IPS DF 4.7 (cell line): ENCODE data around the gene LILRA1.
"Not testable (repeated sequence)": the region's sequence is repeated elsewhere in the genome, so short reads cannot be mapped to it uniquely, and the experiment has no call there.

Source experiments
- DNase-seq: peaks from one replicate; pipeline ENCODE4 v3.0.0-alpha.2; 2013; ENCODE audit warnings: low spot score; ENCODE audit errors: extremely low read depth

Gene LILRA1

DNA sequence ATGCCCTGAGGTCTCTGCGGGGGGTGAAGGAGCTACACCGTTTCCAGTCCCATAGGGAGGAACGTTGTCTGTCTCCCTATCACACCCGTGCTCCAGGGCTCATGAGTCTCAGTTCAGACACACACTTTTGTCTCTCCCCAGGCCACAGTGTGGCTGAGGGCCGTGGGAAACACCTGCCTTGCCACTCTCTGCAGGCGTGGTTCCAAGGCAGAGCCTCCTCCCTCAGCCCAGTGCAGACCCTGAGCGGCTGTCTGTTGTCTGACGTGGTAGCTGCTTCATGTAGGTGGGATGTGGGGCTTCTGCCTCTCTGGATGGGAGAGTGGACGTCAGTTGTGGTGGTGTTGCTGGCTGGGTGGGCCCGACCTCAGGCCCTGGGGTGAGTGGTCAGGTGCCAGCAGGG lies 30.8 kb downstream of the LILRA1 start:
- DNase-seq = not testable (repeated sequence)

- DNase-seq = not testable (repeated sequence)
Observed at GRCh38 chr19:54624934-54625730, 31.7 kb downstream of the LILRA1 start.

DNA sequence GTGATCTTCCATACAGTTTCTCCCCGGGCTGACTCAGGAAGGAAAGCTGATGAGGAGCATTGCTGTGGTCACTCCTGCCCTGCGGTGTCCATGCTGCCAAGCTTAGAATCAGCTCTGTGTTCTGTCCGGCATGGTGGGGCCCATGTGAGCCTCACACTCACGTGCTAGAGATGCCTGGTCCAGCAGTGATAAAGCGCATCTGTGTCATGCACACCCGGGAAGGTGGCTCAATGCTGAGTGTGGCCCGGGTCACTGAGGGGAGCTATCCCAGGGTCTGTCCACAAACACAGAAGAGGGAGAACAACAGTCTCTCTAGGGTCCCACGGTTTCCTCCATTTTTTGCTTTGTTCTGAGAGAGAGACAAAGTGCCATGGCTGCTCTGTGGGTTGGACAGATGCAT lies 33.3 kb downstream of the LILRA1 start:
- no peak for DNase-seq

DNA sequence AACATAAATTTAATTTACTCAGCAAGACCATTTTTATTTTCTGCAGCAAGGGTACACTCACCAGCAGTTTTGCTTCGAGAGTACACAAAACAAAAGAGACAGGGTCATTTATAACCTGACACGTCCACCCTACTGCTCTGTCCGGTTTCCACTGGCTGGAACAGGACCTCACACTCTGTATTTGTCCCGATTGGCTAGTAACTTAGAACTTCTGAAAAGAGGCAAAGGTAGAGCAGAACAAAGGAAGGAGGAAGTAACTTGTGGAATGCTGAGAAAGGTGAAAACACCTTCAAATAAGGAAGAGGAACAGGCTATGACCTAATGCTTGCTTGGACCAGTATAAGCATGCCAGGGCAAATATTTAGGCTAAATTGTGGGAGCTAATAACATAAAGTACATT lies 34.5 kb downstream of the LILRA1 start:
- DNase-seq = not testable (repeated sequence)

GRCh38 chr19:54630262-54630661 lies 36.8 kb downstream of the LILRA1 start, which contains the start of gene LILRB1:
TSS of gene LILRB1 (plus strand) at chr19:54630484. CDS start at chr19:54631074, 590 bp downstream.
- not testable (repeated sequence) for DNase-seq

DNA sequence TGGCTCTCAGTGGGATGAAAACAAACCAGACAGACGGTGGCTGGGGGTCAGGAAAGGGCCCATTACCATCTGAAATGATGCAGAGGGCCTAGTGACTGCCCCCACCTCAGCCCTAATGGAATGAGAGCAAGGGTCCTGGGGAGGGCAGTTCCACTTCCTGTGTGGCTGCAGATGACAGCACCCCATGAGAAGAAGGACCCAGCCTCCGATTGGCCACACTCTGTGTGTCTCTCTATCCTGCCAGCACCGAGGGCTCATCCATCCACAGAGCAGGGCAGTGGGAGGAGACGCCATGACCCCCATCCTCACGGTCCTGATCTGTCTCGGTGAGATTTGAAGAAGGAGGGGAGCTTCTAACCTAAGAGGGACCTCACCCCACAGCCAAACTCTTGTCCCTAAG lies 37.4 kb downstream of the LILRA1 start:
- no peak for DNase-seq

DNA sequence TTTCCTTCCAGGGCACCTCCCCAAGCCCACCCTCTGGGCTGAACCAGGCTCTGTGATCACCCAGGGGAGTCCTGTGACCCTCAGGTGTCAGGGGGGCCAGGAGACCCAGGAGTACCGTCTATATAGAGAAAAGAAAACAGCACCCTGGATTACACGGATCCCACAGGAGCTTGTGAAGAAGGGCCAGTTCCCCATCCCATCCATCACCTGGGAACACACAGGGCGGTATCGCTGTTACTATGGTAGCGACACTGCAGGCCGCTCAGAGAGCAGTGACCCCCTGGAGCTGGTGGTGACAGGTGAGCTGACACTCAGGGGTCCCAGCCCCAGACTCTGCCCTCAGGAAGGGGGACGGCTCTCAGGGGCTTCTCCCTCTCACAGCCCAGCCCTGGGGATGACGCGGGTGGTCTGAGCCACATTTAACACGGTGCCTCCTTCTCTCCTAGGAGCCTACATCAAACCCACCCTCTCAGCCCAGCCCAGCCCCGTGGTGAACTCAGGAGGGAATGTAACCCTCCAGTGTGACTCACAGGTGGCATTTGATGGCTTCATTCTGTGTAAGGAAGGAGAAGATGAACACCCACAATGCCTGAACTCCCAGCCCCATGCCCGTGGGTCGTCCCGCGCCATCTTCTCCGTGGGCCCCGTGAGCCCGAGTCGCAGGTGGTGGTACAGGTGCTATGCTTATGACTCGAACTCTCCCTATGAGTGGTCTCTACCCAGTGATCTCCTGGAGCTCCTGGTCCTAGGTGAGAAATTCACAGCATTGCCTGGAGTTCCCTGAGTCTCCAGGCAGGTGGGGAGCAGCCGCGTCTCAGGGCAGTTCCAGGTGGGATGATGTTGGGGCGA lies 38.3 kb downstream of the LILRA1 start:
- not testable (repeated sequence) for DNase-seq

DNA sequence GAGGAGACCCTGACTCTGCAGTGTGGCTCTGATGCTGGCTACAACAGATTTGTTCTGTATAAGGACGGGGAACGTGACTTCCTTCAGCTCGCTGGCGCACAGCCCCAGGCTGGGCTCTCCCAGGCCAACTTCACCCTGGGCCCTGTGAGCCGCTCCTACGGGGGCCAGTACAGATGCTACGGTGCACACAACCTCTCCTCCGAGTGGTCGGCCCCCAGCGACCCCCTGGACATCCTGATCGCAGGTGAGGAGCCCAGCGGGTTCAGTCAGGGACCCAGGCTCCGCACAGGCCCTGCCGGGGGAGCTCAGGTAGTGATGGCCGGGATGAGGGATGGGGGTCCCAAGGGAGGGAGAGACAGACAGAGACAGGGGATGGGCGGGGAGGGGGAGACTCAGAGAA lies 39.1 kb downstream of the LILRA1 start:
- DNase-seq = not testable (repeated sequence)

GRCh38 chr19:54633401-54633800 lies 40.0 kb downstream of the LILRA1 start:
- DNase-seq = no peak

DNA sequence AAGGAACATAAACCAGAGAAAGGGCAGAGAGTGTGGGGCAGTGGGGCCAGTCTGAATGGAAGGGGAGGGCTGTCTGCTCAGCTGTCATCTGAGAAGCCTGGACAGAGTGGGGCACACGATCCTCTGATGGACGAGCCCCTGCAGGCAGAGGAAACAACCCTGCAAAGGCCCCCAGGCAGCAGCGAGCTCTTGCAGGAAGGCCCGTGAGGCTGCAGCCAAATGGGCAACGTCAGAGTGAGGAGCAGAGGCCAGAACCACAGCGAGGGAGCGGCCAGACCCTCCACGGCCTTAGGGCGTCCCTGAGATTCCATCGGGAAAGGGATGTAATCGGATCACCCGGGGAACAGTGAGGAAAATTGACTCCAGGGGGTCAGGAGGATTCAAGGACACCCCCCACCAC lies 42.6 kb downstream of the LILRA1 start:
- DNase-seq = not testable (repeated sequence)

DNA sequence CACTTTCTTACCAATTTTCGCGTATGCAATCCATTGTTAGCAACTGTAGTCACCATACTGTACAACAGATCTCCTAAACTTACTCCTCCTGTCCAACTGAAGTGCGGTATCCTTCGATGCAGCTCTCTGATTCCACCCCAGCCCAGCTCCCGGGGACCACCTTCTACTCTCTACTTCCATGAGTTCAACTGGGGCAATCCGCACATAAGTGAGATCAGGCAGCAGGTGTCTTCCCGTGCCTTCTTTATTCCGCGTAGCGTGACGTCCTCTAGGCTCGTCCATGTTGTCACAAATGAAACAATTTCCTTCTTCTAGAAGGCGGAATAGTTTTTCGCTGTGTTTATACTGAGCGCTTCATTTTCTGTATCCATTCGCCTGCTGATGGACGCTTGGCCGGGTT lies 45.3 kb downstream of the LILRA1 start:
- DNase-seq = no peak

- DNase-seq = not testable (repeated sequence)
Observed at GRCh38 chr19:54642953-54643352, 49.5 kb downstream of the LILRA1 start.

- DNase-seq = not testable (repeated sequence)
Observed at GRCh38 chr19:54643583-54643982, 50.2 kb downstream of the LILRA1 start.

GRCh38 chr19:54644056-54644455 lies 50.6 kb downstream of the LILRA1 start:
- no peak for DNase-seq

GRCh38 chr19:54646331-54646841 lies 53.0 kb downstream of the LILRA1 start:
- no peak for DNase-seq

DNA sequence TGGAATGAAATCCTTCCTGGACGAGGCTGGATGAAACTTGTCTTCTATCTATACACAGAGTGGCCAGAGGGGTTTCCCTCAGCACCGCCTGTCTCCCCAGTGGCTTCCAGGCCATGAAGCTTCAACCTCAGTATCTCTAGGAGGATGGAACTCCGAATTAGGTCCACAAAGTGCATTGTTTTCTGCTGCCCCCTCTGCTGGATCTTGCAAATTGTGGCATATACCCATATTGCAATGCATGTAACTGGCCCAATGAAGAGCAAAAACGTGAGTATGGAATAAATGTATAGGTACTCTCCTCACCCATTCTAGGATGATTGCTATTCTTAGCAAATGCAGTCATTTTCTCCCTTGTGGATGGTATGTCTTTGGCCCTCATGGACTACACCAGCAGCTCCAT lies 54.7 kb downstream of the LILRA1 start:
- DNase-seq = no peak

DNA sequence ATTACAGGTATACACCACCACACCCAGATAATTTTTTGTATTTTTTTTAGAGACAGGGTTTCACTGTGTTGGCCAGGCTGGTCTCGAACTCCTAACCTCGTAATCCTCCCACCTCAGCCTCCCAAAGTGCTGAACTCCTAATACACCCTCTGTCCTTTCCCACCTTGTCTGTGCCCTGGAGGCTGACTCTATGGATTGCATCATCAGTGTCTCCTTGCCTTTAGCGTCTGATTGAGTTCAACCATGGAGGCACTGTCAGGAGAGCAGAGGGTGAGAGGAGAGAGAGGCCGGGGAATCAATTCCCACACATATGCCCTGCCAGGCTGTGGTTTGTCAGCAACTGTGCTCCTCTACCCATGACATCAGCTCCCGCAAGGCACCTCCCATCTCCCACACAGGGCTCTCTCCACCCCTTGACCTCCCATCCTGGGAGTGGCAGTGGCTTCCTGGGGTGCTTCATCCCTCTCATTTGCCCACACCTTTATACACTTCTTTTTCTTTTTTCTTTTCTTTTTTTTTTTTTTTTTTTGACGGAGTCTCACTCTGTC lies 56.8 kb downstream of the LILRA1 start:
- DNase-seq = no peak
